CD4-positive, alpha-beta T cell treated with Interferon alpha-2 for 1 hour (primary cell): ENCODE results near the gene CWH43.
"Not testable (repeated sequence)": the region's sequence is repeated elsewhere in the genome, so short reads cannot be mapped to it uniquely, and the experiment has no call there.

Experiments
- DNase-seq, 2 donors: peaks; one replicate each; pipeline ENCODE4 v3.0.0-alpha.2; 2020 to 2022

Gene CWH43

GRCh38 chr4:48979914-48980579 lies 6.0 kb upstream of the CWH43 start:
- no peak for DNase-seq

GRCh38 chr4:48984005-48984404 lies 2.1 kb upstream of the CWH43 start:
- DNase-seq = not testable (repeated sequence)

- no peak for DNase-seq
These were observed 486 bp upstream of the CWH43 start for GRCh38 chr4:48985602-48985975.

- DNase-seq = no peak
These were observed 634 bp downstream of the CWH43 start for GRCh38 chr4:48986654-48987164.

- DNase-seq = no peak
These were observed 3.6 kb downstream of the CWH43 start for GRCh38 chr4:48989461-48990203.

- no peak for DNase-seq
These were observed 5.3 kb downstream of the CWH43 start for GRCh38 chr4:48991357-48991756.

GRCh38 chr4:48997962-48998361 lies 11.9 kb downstream of the CWH43 start:
- DNase-seq = no peak

GRCh38 chr4:48998440-48998839 lies 12.4 kb downstream of the CWH43 start:
- DNase-seq = no peak

- no peak for DNase-seq
These were observed 14.7 kb downstream of the CWH43 start for GRCh38 chr4:49000806-49001205.

- DNase-seq = no peak
These were observed 16.9 kb downstream of the CWH43 start for GRCh38 chr4:49002931-49003330.

- DNase-seq = no peak
These were observed 32.7 kb downstream of the CWH43 start for GRCh38 chr4:49018718-49019295.

GRCh38 chr4:49032440-49033161 lies 46.5 kb downstream of the CWH43 start:
- DNase-seq = no peak

- DNase-seq = no peak
These were observed 50.5 kb downstream of the CWH43 start for GRCh38 chr4:49036528-49036927.

- no peak for DNase-seq
These were observed 58.2 kb downstream of the CWH43 start for GRCh38 chr4:49044270-49044669.

GRCh38 chr4:49058306-49058705 lies 72.2 kb downstream of the CWH43 start:
- no peak for DNase-seq

- DNase-seq = no peak
These were observed 77.6 kb downstream of the CWH43 start for GRCh38 chr4:49063670-49064069.

- DNase-seq = not testable (repeated sequence)
These were observed 86.1 kb downstream of the CWH43 start for GRCh38 chr4:49072196-49072595.

GRCh38 chr4:49091883-49092282 lies 105.8 kb downstream of the CWH43 start:
- DNase-seq = not testable (repeated sequence)

- not testable (repeated sequence) for DNase-seq
These were observed 106.6 kb downstream of the CWH43 start for GRCh38 chr4:49092608-49093135.

- DNase-seq = not testable (repeated sequence)
These were observed 110.1 kb downstream of the CWH43 start for GRCh38 chr4:49096215-49096614.

GRCh38 chr4:49096627-49097026 lies 110.6 kb downstream of the CWH43 start:
- DNase-seq = not testable (repeated sequence)

- DNase-seq = not testable (repeated sequence)
These were observed 111.0 kb downstream of the CWH43 start for GRCh38 chr4:49097071-49097470.

GRCh38 chr4:49097505-49097904 lies 111.4 kb downstream of the CWH43 start:
- not testable (repeated sequence) for DNase-seq
